Loucy (cell line): Measurements from ENCODE around the gene MCM9.

ENCODE experiments used
- CTCF ChIP-seq: fragments of 200-600 bp; sonication (generic); conservative IDR thresholded peaks from 2 replicates; pipeline ENCODE4 v1.5.1; 2014; ENCODE audit warnings: mild to moderate bottlenecking, antibody characterized with exemption, low read length
- EZH2phosphoT487 ChIP-seq: fragments of 200-600 bp; IDR thresholded peaks from 2 replicates; pipeline ENCODE4 v1.6.1; 2018; ENCODE audit warnings: antibody characterized with exemption, mild to moderate bottlenecking, moderate library complexity, borderline replicate concordance

GRCh38 chr6:118981884-118982574, 47.1 kb upstream of the MCM9 start:
- TF ChIP-seq CTCF, result no peak
- TF ChIP-seq EZH2phosphoT487, result no peak
